IPS-15b (cell line): Measurements from ENCODE around the gene MACROD1.

Source experiments
- H3K27me3 ChIP-seq: one replicate; pipeline ENCODE4 v1.6.1; 2013; ENCODE audit warnings: low read length; ENCODE audit not compliant: control insufficient read depth, insufficient read depth
- H3K36me3 ChIP-seq: one replicate; pipeline ENCODE4 v1.6.1; 2013; ENCODE audit warnings: low read length; ENCODE audit not compliant: control insufficient read depth, insufficient read depth
- H3K4me1 ChIP-seq: one replicate; pipeline ENCODE4 v1.6.1; 2013; ENCODE audit warnings: mild to moderate bottlenecking, low read length; ENCODE audit not compliant: control insufficient read depth, insufficient read depth
- H3K4me3 ChIP-seq: one replicate; pipeline ENCODE4 v1.5.1; 2013; ENCODE audit warnings: low read depth, low read length
- H3K9ac ChIP-seq: one replicate; pipeline ENCODE4 v1.6.1; 2013; ENCODE audit warnings: low read depth, mild to moderate bottlenecking, low read length
- H3K9me3 ChIP-seq: one replicate; pipeline ENCODE4 v1.6.1; 2013; ENCODE audit warnings: mild to moderate bottlenecking, low read length; ENCODE audit not compliant: control insufficient read depth, insufficient read depth

Gene MACROD1

DNA sequence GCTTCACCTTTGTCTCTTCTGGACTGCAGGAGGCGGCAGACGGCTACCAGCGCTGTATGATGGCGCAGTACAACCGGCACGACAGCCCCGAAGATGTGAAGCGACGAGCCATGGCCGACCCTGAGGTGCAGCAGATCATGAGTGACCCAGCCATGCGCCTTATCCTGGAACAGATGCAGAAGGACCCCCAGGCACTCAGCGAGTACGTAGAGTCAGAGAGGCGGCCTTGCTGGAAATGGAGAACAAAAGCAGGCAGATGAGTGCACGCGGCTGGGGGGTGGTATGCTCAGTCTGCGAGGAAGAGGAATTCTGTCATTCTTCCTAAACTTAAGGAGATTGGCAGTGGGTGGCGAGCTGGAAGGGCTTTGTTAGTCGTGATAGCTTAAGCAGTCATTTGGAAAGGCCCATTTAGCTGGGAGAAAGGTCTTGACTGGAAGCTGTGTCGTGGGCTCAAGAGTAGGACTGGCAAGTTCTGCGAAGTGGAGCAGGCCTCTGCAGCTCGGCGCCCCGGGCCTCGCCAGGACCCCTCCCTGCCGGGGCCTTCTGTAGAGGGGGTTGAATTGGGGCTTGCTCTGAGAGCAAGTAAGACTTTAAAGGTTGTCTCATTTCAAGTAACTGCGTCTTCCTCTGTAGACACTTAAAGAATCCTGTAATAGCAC lies 37.6 kb upstream of the MACROD1 start:
- Histone ChIP-seq H3K4me1 (no peaks in the 10 kb centered on the region), H3K9ac (no peak overlapping the region), H3K4me3 (no peak overlapping the region), H3K9me3 (no peaks in the 10 kb centered on the region), H3K36me3 (peaks cover 63% of the 10 kb centered on the region), H3K27me3 (no peaks in the 10 kb centered on the region)

DNA sequence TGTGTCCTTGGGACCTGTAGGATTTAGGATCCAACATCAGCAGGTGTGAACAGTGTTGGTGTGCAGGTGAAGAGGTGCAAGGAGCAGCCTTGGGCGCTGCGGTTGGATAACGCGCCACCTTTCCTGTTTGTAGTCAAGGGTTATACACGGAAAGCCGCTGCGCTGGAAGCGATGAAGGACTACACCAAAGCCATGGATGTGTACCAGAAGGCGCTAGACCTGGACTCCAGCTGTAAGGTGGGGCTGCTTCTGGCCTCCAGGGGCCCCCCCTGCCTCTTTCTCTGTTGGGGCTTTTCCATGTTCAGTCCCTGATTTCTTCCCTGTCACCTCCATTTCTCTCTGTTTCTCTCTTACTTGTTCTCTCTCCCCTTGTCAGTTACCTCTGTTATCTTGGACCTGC lies 37.1 kb upstream of the MACROD1 start:
- peaks cover 66% of the 10 kb centered on the region for H3K36me3 ChIP-seq
- no peaks in the 10 kb centered on the region for H3K4me1 ChIP-seq
- H3K9ac ChIP-seq = no peak overlapping the region
- H3K4me3 ChIP-seq = no peak overlapping the region
- no peaks in the 10 kb centered on the region for H3K27me3 ChIP-seq
- H3K9me3 ChIP-seq = no peaks in the 10 kb centered on the region

DNA sequence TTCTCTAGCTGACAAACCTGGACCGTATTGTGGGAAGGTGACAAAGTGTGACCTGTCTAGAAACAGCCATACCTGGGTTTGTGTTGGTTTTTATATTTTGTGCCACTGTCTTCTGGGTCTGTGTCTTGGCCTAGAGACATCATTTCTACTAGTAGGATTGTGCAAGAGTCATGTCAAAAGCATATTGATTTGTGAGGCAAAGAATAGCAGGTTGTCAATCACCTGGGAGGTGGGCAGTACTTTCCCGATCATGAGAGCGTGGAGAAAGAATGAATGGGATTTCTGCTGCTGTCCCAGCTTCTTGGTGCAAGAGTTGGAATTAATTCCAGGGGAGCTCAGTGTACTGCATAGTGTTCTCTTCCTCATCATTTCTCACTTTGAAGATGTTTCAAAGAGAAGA lies 35.6 kb upstream of the MACROD1 start:
- H3K27me3 ChIP-seq = no peaks in the 10 kb centered on the region
- no peak overlapping the region for H3K9ac ChIP-seq
- H3K4me3 ChIP-seq = no peak overlapping the region
- H3K36me3 ChIP-seq = peaks cover 63% of the 10 kb centered on the region
- H3K9me3 ChIP-seq = no peaks in the 10 kb centered on the region
- H3K4me1 ChIP-seq = no peaks in the 10 kb centered on the region

DNA sequence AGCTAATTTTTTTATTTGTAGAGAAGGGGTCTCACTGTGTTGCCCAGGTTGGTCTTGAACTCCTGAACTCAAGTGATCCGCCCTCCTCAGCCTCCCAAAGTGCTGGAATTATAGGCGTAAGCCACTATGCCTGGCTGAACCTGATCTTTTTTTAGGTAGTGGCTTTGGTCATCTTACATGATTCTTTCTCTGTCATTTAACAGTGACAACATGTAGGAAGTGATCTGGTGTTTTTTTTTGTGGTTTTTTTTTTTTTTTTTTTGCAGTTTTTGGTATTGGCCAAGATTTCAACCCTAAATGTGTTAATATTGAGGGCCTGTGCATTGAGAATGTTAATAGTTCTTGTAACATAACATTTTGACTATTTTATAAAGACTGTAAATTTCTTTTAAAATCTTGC lies 32.6 kb upstream of the MACROD1 start:
- Histone ChIP-seq H3K36me3 (peaks cover 75% of the 10 kb centered on the region), H3K4me3 (no peak overlapping the region), H3K27me3 (no peaks in the 10 kb centered on the region), H3K9me3 (no peaks in the 10 kb centered on the region), H3K4me1 (no peaks in the 10 kb centered on the region), H3K9ac (no peak overlapping the region)

DNA sequence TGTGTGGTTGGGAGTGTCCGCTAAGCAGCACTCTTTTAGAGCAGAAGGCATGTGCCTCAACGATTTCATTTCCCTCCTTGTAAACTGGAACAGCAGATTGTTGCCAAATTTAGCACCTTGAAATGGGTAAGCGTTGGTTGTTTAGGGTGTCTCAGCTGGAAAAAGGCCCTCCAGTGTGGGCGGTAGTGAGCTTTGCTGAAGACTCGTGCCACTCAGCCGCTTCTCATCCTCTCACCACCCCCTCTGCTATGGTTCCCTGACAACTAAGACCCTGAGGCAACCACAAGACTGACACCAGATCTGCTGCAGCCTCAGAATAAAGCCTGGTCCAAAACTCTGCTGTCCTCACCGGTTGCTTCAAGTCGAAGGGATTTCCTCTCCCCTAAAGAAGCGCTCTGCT lies 30.7 kb upstream of the MACROD1 start:
- Histone ChIP-seq H3K36me3 (peaks cover 74% of the 10 kb centered on the region), H3K9ac (no peak overlapping the region), H3K4me3 (no peak overlapping the region), H3K9me3 (no peaks in the 10 kb centered on the region), H3K27me3 (no peaks in the 10 kb centered on the region), H3K4me1 (no peaks in the 10 kb centered on the region)

DNA sequence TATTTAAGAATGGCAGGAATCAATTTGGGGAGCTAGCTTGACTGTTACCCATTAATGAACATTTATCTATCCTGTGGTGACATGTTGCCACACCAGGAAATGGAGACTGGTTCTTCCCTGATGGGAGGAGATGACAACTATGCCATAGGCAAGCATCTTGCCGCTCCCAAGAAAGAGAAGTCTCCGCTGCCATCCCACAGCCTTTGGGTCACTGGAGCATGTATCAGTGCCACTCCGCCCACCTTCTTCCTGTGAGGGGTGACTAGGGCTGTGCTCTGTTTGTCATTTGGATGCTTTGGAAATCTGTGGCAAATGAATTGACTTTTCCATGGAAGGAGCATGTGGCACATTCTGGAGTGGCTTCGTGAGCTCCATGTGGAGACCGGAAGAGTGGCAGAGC lies 26.5 kb upstream of the MACROD1 start:
- H3K36me3 ChIP-seq = peaks cover 53% of the 10 kb centered on the region

DNA sequence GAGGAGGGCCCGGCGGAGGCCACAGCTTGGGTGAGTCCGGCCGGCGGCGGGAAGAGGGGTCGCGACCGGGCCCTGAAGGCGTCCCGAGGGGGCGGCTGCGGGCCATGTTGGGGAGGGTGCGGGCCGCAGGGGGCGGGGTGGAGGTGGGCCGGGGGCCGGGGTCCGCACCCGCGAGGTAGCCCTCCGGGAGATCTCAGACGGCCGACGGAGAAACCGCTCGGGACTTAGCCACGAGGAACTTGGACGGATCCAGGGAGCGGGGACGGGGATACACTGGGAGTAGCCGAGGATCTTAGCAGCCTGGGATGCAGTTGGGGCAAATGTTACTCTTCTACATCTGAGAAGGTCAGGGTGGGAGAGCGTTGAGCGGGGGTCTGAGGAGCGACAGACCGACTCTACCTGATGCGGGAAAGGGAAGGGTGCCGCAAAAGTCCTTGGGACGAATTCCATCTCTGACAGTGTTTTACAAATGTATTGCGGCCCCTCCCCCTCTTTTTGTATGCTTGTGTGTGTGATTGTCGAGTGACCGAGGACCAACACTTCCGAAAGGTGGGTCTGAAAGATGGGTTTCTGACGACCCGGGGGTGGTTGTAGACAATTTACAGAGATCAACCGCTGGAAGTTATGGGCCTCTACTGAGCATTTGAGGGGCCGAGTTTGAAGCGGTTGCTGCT lies 20.7 kb upstream of the MACROD1 start:
- H3K36me3 ChIP-seq = peaks cover 3% of the 10 kb centered on the region

More for the DNA sequence above, 26.5 kb upstream of the MACROD1 start:
- no peak overlapping the region for H3K9ac ChIP-seq
- no peaks in the 10 kb centered on the region for H3K4me1 ChIP-seq
- no peak overlapping the region for H3K4me3 ChIP-seq
- H3K9me3 ChIP-seq = no peaks in the 10 kb centered on the region
- no peaks in the 10 kb centered on the region for H3K27me3 ChIP-seq

DNA sequence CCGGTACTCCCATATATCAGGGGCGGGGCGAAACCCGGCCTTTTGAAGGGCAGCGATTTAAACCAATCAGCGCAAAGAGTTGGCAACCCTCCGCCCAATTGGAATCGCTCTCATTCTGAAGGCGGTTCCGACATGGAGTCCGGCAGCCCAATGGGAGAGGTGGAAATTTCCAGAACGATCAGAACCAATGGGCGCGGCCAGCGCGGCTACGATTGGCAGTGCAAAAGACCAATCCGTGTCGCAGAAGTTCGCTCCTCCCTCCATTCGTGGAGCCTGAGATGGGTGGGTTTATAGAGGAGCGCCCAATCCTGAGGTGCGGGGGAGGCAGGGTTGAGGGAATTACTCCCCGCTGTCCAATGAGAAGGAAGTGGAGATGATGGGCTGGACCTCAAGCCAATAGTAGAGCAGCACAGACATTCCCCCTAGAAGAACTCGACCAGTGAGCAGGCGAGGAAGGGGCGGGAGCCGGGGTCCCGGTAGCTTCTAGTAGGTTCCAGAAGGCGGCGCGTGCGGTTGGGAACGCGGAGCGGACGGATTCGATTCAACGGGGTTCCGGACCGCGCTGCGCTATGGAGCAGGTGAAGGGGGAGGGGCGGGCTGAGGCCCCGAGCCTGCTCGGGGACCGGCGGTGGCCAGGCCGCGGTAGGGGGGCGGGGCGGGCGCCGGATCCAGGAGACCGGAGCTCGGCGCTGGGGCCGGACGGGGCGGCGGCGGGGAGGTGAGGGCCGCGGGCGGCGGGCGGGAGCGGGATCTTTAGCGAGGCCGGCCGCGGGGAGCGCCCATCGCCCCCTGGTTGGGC lies 20.0 kb upstream of the MACROD1 start, which contains the start of gene STIP1:
STIP1 (plus strand) TSS at position 479 of the 799 bp plus-strand sequence; CDS start at position 570, 91 bp downstream.
- Histone ChIP-seq H3K4me3 (peak within 1 kb of the TSS; percentile 90), H3K27me3 (no peaks in the 10 kb centered on the region), H3K9ac (peak within 1 kb of the TSS; percentile 90), H3K36me3 (peaks cover 3% of the 10 kb centered on the region), H3K9me3 (no peaks in the 10 kb centered on the region), H3K4me1 (peaks cover 3% of the 10 kb centered on the region)

More for the DNA sequence above, 20.7 kb upstream of the MACROD1 start:
- no peak overlapping the region for H3K9ac ChIP-seq
- no peaks in the 10 kb centered on the region for H3K27me3 ChIP-seq
- H3K9me3 ChIP-seq = no peaks in the 10 kb centered on the region
- H3K4me1 ChIP-seq = peaks cover 3% of the 10 kb centered on the region
- H3K4me3 ChIP-seq = no peak overlapping the region

DNA sequence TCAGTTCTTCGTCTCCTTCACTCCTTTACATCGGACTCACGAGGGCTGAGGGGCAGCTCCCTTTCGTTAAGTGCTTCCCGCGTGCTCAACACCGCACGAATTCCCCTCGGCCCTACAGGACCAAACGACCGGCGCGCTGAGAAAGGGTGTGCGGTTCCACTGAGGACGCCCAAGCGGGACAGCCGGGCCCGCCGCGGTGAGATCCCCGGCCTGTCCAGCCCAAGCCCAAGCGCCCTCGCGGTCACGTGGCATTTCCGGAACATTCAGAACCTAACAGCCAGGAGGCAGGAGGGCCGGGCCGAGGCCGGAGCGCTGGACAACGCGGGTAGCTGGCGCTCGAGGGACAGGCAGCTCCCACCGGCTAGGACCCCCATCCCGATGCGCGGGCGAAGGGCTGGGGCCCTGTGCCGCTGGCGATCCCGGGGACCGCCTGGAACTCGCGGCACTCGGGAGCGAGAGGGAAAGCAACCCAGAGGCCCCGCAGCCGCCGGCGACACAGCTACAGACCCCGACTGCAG lies 19.3 kb upstream of the MACROD1 start:
- Histone ChIP-seq H3K36me3 (no peaks in the 10 kb centered on the region), H3K27me3 (no peaks in the 10 kb centered on the region), H3K9ac (peak overlapping the region; percentile 90), H3K4me3 (peak overlapping the region; percentile 90), H3K4me1 (peaks cover 3% of the 10 kb centered on the region), H3K9me3 (no peaks in the 10 kb centered on the region)

DNA sequence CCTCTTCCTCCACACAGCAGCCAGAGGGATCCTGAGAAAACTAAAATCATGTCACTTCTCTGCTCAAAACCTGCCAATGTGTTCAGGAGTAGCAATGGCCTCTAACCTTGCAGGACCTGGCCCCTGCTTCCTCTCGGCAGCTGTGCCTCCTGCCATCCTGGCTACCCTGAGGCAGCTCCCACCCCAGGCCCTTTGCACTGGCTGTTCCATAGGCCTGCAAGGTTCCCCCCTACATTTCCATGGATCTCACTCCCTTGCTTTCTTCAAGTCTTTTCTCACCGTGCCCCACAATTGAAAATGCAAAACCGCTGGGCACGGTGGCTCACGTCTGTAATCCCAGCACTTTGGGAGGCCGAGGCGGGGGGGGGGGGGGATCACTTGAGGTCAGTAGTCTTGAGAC lies 18.0 kb upstream of the MACROD1 start:
- Histone ChIP-seq H3K4me1 (peaks cover 3% of the 10 kb centered on the region), H3K36me3 (no peaks in the 10 kb centered on the region), H3K27me3 (no peaks in the 10 kb centered on the region), H3K4me3 (peak overlapping the region; percentile 35), H3K9me3 (no peaks in the 10 kb centered on the region), H3K9ac (no peak overlapping the region)

DNA sequence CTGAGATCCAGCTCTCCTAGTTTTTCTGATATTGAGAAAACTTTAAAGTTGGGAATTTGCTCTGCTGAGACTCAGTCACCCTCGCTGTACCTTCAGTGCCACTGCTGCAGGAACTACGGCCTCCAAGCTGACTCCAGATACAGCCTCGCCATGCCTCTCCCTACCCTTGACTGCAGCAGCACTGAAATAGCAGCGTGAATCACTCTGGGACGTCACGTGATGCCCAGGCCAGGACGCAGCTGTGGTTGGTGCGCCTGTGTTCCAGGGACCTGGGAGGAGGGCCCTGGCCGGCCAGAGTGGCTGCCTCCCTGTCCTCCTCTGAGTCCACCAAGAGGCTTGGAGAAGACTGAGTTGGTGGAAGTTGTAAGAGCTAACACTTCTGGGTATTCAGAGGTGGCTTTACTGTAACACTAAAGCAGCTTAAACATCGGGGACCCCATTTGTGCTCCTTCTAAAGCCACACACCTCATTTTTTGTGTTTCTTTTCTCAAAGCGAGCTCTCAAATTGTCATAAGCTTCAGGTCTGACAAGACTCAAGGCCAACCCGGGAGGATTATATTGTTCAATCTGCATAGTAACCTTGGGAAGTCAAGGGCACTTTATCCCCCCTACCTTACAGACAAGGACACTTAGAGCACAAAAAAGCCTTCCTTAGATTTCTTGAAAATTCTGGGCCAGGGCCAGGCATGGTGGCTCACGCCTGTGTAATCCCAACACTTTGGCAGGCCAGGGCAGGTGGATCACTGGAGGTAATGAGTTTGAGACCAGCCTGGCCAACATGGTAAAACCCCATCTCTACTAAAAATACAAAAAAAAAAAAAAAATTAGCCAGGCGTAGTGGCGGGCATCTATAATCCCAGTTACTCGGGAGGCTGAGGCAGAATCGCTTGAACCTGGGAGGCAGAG lies 15.8 kb upstream of the MACROD1 start:
- Histone ChIP-seq H3K9ac (no peak overlapping the region), H3K9me3 (no peaks in the 10 kb centered on the region), H3K4me3 (peak overlapping the region; percentile 19), H3K27me3 (no peaks in the 10 kb centered on the region), H3K36me3 (no peaks in the 10 kb centered on the region), H3K4me1 (peaks cover 3% of the 10 kb centered on the region)
